Lower leg skin (tissue), 4 donors: ENCODE measurements around the gene TMEM87A. TPM values are rescaled to one million over a fixed set of nuclear protein-coding genes. Genes with fewer than 3 reads are reported as not detected.

ENCODE experiments used
- DNase-seq, 2 donors: peaks; one replicate each; pipeline ENCODE4 v3.0.0-alpha.2; 2019; ENCODE audit warnings: low spot score in 2 of 2
- H3K4me3 ChIP-seq: fragments of 200-600 bp; sonication (generic); 2 replicates; pipeline ENCODE4 v1.5.1; 2017; ENCODE audit warnings: mild to moderate bottlenecking, low read depth; ENCODE audit not compliant: poor library complexity, severe bottlenecking
- CTCF ChIP-seq, 3 donors: fragments of 450-650 bp; IDR thresholded peaks; one replicate each; pipeline ENCODE4 v1.5.1; 2016; ENCODE audit warnings: antibody characterized with exemption in 3 of 3, mild to moderate bottlenecking in 3 of 3, moderate library complexity in 2 of 3
- POLR2A ChIP-seq, 2 donors: fragments of 450-650 bp; IDR thresholded peaks; one replicate each; pipeline ENCODE4 v1.6.1; 2016 to 2017; ENCODE audit warnings: antibody characterized with exemption in 2 of 2, mild to moderate bottlenecking in 1 of 2, moderate library complexity in 1 of 2
- WGBS, 2 donors: methylation state at CpG; one replicate each; pipeline ENCODE4 v1.1.5; 2018; 5-methylcytosine and 5-hydroxymethylcytosine counted together
- intact Hi-C: fragments of 100-400 bp; cut with DNase I; formaldehyde crosslinking; loops from one replicate; pipeline ENCODE4 v1.15.0; 2023; ENCODE audit warnings: low total_unique reads
- total RNA-seq, 4 donors: library from RNA; depleted of rRNA; stranded (reverse); fragments of >200 nt; gene quantifications; one replicate each; pipeline ENCODE4 v1.1.0, GENCODE V29; 2016

TMEM87A gene
- total RNA-seq, 4 donors from 2014 or later = 86.9 to 110 (median 95.9) TPM

GRCh38 chr15:42210696-42211095 is 62.5 kb downstream of the TMEM87A start:
- no peak overlapping the region for H3K4me3 ChIP-seq
- DNase-seq = no peak
- TF ChIP-seq POLR2A (IDR thresholded peaks at IDR 0.05) = no peak
- TF ChIP-seq CTCF (IDR thresholded peaks at IDR 0.05) = no peak
- WGBS, 2 donors = 92 to 94% methylated on average over 4 of the region's 4 CpGs
- intact Hi-C loops = no loop called here

GRCh38 chr15:42207674-42208579 is 65.3 kb downstream of the TMEM87A start, which contains the start of gene VPS39:
Gene VPS39 (minus strand): TSS chr15:42208304. CDS start chr15:42208153, 151 bp downstream.
- 0 to 1% methylated on average over 40 to 44 of the region's 45 CpGs for WGBS, 2 donors
- H3K4me3 ChIP-seq = peak within 1 kb of the TSS; percentile 93
- TF ChIP-seq POLR2A (IDR thresholded peaks at IDR 0.05) (no peak), CTCF (IDR thresholded peaks at IDR 0.05) (no peak)
- DNase-seq = peak; percentile 81 to 95
- intact Hi-C loops = no loop called here

- no peak for DNase-seq
- no peak overlapping the region for H3K4me3 ChIP-seq
- TF ChIP-seq CTCF (IDR thresholded peaks at IDR 0.05) (no peak), POLR2A (IDR thresholded peaks at IDR 0.05) (no peak)
- 65 to 75% methylated on average over 4 of the region's 4 CpGs for WGBS, 2 donors
- intact Hi-C loops = no loop called here
Measured at GRCh38 chr15:42206406-42206805, 66.8 kb downstream of the TMEM87A start.

GRCh38 chr15:42203891-42204290 is 69.3 kb downstream of the TMEM87A start:
- H3K4me3 ChIP-seq = no peak overlapping the region
- 90 to 94% methylated on average over 3 of the region's 3 CpGs for WGBS, 2 donors
- intact Hi-C loops = no loop called here
- TF ChIP-seq CTCF (IDR thresholded peaks at IDR 0.05) (no peak), POLR2A (IDR thresholded peaks at IDR 0.05) (no peak)
- DNase-seq = no peak

GRCh38 chr15:42202653-42203052 is 70.6 kb downstream of the TMEM87A start:
- 62 to 69% methylated on average over 2 of the region's 2 CpGs for WGBS, 2 donors
- H3K4me3 ChIP-seq = no peak overlapping the region
- TF ChIP-seq CTCF (IDR thresholded peaks at IDR 0.05) (no peak), POLR2A (IDR thresholded peaks at IDR 0.05) (no peak)
- intact Hi-C loops = no loop called here
- no peak for DNase-seq
